HG03066 (cell line): ENCODE results near the gene SYTL3.
"Not testable (repeated sequence)": the region's sequence is repeated elsewhere in the genome, so short reads cannot be mapped to it uniquely, and the experiment has no call there.

Experiments
- ATAC-seq: cut with Tn5 transposase; IDR thresholded peaks from one replicate; pipeline ENCODE4 v1.9.1; 2021; ENCODE audit warnings: low read depth; ENCODE audit not compliant: unreplicated experiment

The SYTL3 gene

GRCh38 chr6:158621694-158622544 lies 27.9 kb upstream of the SYTL3 start:
- ATAC-seq: no peak

GRCh38 chr6:158622545-158623190 lies 27.2 kb upstream of the SYTL3 start:
- ATAC-seq: no peak

GRCh38 chr6:158624684-158625682 lies 24.9 kb upstream of the SYTL3 start:
- ATAC-seq: no peak

GRCh38 chr6:158625881-158626305 lies 24.0 kb upstream of the SYTL3 start:
- ATAC-seq: no peak

- no peak for ATAC-seq
Observed at GRCh38 chr6:158626360-158627167, 23.3 kb upstream of the SYTL3 start.

- no peak for ATAC-seq
Observed at GRCh38 chr6:158627168-158627939, 22.5 kb upstream of the SYTL3 start.

GRCh38 chr6:158627940-158628211 lies 22.0 kb upstream of the SYTL3 start:
- ATAC-seq: no peak

- no peak for ATAC-seq
Observed at GRCh38 chr6:158628542-158628941, 21.3 kb upstream of the SYTL3 start.

GRCh38 chr6:158629367-158630221 lies 20.3 kb upstream of the SYTL3 start:
- ATAC-seq: no peak

GRCh38 chr6:158630938-158631616 lies 18.8 kb upstream of the SYTL3 start:
- ATAC-seq: no peak

- no peak for ATAC-seq
Observed at GRCh38 chr6:158631678-158632537, 17.9 kb upstream of the SYTL3 start.

GRCh38 chr6:158632538-158633119 lies 17.2 kb upstream of the SYTL3 start:
- not testable (repeated sequence) for ATAC-seq

GRCh38 chr6:158633127-158633526 lies 16.7 kb upstream of the SYTL3 start:
- no peak for ATAC-seq

GRCh38 chr6:158634695-158635426 lies 15.0 kb upstream of the SYTL3 start:
- no peak for ATAC-seq

- no peak for ATAC-seq
Observed at GRCh38 chr6:158635427-158636073, 14.3 kb upstream of the SYTL3 start.

- ATAC-seq: no peak
Observed at GRCh38 chr6:158636778-158637177, 13.1 kb upstream of the SYTL3 start.
